Suprapubic skin (tissue), 3 donors: ENCODE data around the gene USP7.
"Not testable (repeated sequence)": the region's sequence is repeated elsewhere in the genome, so short reads cannot be mapped to it uniquely, and the experiment has no call there.

Experiments used
- EP300 ChIP-seq: sonication (generic); formaldehyde crosslinking; IDR thresholded peaks from one replicate; pipeline ENCODE4 v1.6.1; 2017; ENCODE audit warnings: antibody characterized with exemption
- POLR2A ChIP-seq, 2 donors: fragments of 450-650 bp; IDR thresholded peaks; one replicate each; pipeline ENCODE4 v1.6.1; 2017; ENCODE audit warnings: antibody characterized with exemption in 2 of 2, mild to moderate bottlenecking in 2 of 2, moderate library complexity in 2 of 2
- TF ChIP-seq, protein P1 (sequence below), 2 donors: fragments of 200-600 bp in 1 of 2; fragments of 450-650 bp in 1 of 2; sonication (generic) in 1 of 2; IDR thresholded peaks; one replicate each; pipeline ENCODE4 v1.5.1; 2016 to 2019; ENCODE audit warnings: antibody characterized with exemption in 2 of 2, mild to moderate bottlenecking in 1 of 2, moderate library complexity in 1 of 2

- TF ChIP-seq, protein P1, sequence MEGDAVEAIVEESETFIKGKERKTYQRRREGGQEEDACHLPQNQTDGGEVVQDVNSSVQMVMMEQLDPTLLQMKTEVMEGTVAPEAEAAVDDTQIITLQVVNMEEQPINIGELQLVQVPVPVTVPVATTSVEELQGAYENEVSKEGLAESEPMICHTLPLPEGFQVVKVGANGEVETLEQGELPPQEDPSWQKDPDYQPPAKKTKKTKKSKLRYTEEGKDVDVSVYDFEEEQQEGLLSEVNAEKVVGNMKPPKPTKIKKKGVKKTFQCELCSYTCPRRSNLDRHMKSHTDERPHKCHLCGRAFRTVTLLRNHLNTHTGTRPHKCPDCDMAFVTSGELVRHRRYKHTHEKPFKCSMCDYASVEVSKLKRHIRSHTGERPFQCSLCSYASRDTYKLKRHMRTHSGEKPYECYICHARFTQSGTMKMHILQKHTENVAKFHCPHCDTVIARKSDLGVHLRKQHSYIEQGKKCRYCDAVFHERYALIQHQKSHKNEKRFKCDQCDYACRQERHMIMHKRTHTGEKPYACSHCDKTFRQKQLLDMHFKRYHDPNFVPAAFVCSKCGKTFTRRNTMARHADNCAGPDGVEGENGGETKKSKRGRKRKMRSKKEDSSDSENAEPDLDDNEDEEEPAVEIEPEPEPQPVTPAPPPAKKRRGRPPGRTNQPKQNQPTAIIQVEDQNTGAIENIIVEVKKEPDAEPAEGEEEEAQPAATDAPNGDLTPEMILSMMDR (IDR thresholded peaks at IDR 0.05) = not testable (repeated sequence)
- not testable (repeated sequence) for TF ChIP-seq EP300; POLR2A (IDR thresholded peaks at IDR 0.05)
These were observed 4.3 kb upstream of the USP7 start for GRCh38 chr16:8968054-8968453.
